ENCODE results near the gene SSPN.

DNA sequence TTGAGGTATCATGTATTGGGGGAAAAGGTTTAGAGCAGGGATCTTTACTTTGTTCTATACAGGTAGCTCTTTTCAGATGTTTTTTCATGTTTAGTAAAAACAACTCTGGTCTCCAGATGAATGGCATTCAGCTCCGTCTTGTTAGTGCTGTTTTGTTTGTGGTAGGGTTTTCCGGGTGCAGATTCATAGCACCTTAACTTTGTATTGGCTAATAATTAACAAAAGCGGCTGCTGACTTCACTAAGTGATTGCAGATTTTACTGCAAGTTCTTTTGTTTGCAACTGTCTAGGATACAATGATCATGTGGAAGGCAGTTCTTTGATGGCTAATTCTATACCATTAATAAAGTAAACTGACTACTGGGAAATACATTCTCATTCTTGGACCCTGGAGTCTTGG lies 38.4 kb upstream of the SSPN start:
- no peak for TF ChIP-seq POLR2A (IDR thresholded peaks at IDR 0.05)
- TF ChIP-seq, protein P1, sequence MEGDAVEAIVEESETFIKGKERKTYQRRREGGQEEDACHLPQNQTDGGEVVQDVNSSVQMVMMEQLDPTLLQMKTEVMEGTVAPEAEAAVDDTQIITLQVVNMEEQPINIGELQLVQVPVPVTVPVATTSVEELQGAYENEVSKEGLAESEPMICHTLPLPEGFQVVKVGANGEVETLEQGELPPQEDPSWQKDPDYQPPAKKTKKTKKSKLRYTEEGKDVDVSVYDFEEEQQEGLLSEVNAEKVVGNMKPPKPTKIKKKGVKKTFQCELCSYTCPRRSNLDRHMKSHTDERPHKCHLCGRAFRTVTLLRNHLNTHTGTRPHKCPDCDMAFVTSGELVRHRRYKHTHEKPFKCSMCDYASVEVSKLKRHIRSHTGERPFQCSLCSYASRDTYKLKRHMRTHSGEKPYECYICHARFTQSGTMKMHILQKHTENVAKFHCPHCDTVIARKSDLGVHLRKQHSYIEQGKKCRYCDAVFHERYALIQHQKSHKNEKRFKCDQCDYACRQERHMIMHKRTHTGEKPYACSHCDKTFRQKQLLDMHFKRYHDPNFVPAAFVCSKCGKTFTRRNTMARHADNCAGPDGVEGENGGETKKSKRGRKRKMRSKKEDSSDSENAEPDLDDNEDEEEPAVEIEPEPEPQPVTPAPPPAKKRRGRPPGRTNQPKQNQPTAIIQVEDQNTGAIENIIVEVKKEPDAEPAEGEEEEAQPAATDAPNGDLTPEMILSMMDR (IDR thresholded peaks at IDR 0.05) = no peak

Data from esophagus squamous epithelium (tissue), 4 donors.